GM23338 (cell line): ENCODE data around the gene PDE3B. TPM values are rescaled to one million over a fixed set of nuclear protein-coding genes. Genes with fewer than 3 reads are reported as not detected.

Source experiments
- EZH2 ChIP-seq: fragments of 200-600 bp; sonication (generic); IDR thresholded peaks from one replicate; pipeline ENCODE4 v1.8.0; 2017; ENCODE audit warnings: antibody characterized with exemption, mild to moderate bottlenecking, low read depth; ENCODE audit not compliant: unreplicated experiment
- JUNB ChIP-seq: IDR thresholded peaks from one replicate; pipeline ENCODE4 v1.6.1; 2016; ENCODE audit warnings: antibody characterized with exemption; ENCODE audit not compliant: unreplicated experiment
- NANOG ChIP-seq: IDR thresholded peaks from 2 replicates; pipeline ENCODE4 v1.6.1; 2016; ENCODE audit warnings: antibody characterized with exemption, borderline replicate concordance
- REST ChIP-seq: IDR thresholded peaks from one replicate; pipeline ENCODE4 v1.6.1; 2018; ENCODE audit warnings: antibody characterized with exemption; ENCODE audit not compliant: unreplicated experiment
- ZNF114 ChIP-seq: fragments of 250-450 bp; sonication (Bioruptor Pico); IDR thresholded peaks from 2 replicates; pipeline ENCODE4 v1.5.0; 2020; ENCODE audit warnings: mild to moderate bottlenecking, moderate library complexity
- ZNF462 ChIP-seq: fragments of 250-450 bp; sonication (Bioruptor Pico); IDR thresholded peaks from 2 replicates; pipeline ENCODE4 v1.5.0; 2020; ENCODE audit warnings: mild to moderate bottlenecking, moderate library complexity
- polyA plus RNA-seq: library from polyadenylated mRNA; unstranded; fragments of >200 nt; fragmentation: Nextera tagmentation; extraction: Ambion mirVana; gene quantifications from 2 replicates; pipeline ENCODE4 v1.2.1, GENCODE V29; 2016
- total RNA-seq: library from RNA; depleted of rRNA; stranded (reverse); fragments of >200 nt; shearing (Covaris generic); gene quantifications from 2 replicates; pipeline ENCODE4 v1.2.3, GENCODE V29; 2014
- TF ChIP-seq, protein P1 (sequence below): IDR thresholded peaks from 2 replicates; pipeline ENCODE4 v1.6.1; 2016; ENCODE audit warnings: antibody characterized with exemption

PDE3B gene
- total and polyA plus RNA-seq, 2 experiments from 2014 or later: 4.3 to 21.3 TPM

GRCh38 chr11:14609902-14610301, 33.7 kb upstream of the PDE3B start (continued):
- no peak for TF ChIP-seq ZNF462 (CRISPR knock-in tag)
- TF ChIP-seq, protein P1, sequence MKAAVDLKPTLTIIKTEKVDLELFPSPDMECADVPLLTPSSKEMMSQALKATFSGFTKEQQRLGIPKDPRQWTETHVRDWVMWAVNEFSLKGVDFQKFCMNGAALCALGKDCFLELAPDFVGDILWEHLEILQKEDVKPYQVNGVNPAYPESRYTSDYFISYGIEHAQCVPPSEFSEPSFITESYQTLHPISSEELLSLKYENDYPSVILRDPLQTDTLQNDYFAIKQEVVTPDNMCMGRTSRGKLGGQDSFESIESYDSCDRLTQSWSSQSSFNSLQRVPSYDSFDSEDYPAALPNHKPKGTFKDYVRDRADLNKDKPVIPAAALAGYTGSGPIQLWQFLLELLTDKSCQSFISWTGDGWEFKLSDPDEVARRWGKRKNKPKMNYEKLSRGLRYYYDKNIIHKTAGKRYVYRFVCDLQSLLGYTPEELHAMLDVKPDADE: no peak
- no peak for TF ChIP-seq ZNF114 (CRISPR knock-in tag)
- no peak for TF ChIP-seq JUNB
- TF ChIP-seq EZH2: no peak
- TF ChIP-seq REST: no peak
- TF ChIP-seq NANOG: no peak
